Measurements from ENCODE around the gene KCNMA1. TPM values are rescaled to one million over a fixed set of nuclear protein-coding genes. Genes with fewer than 3 reads are reported as not detected.
"Not testable (repeated sequence)": the region's sequence is repeated elsewhere in the genome, so short reads cannot be mapped to it uniquely, and the experiment has no call there.

The KCNMA1 gene
- total RNA-seq, 4 donors from 2014 or later, result 68.4 to 170 (median 119) TPM

- no peaks in the 10 kb centered on the region for H3K4me1 ChIP-seq
- intact Hi-C loops (cut with DNase I; ENCODE audit: low total_unique reads) (no loop called here), in situ Hi-C loops (cut with MboI; ENCODE audit: low pct_ligation_motif_present in 1 of 4, low pct_unique_long_range_greater_than_20kb in 1 of 4, low sequenced_read_pairs in 3 of 4) (no loop called here)
- no peak for TF ChIP-seq POLR2AphosphoS5 (IDR thresholded peaks at IDR 0.05)
- peaks cover 5 to 11% of the 10 kb centered on the region in 2 donors for H3K9me3 ChIP-seq
- H3K27ac ChIP-seq, result no peak overlapping the region
- H3K36me3 ChIP-seq, result no peaks in the 10 kb centered on the region
- no peak overlapping the region for H3K4me3 ChIP-seq
- no peak for DNase-seq
- 59% methylated on average over 3 of the region's 3 CpGs; no CpG with 5 or more reads in 1 of the 2 donors for WGBS, 2 donors (ENCODE audit: low coverage in 1 of 2)
- no peaks in the 10 kb centered on the region for H3K27me3 ChIP-seq
These were observed 23.5 kb upstream of the KCNMA1 start for GRCh38 chr10:77661100-77661499.

- in situ Hi-C loops (cut with MboI; ENCODE audit: low pct_ligation_motif_present in 1 of 4, low pct_unique_long_range_greater_than_20kb in 1 of 4, low sequenced_read_pairs in 3 of 4); H3K27ac ChIP-seq; DNase-seq; H3K4me3 ChIP-seq; H3K36me3 ChIP-seq; H3K27me3 ChIP-seq; H3K4me1 ChIP-seq; intact Hi-C loops (cut with DNase I; ENCODE audit: low total_unique reads): not testable (repeated sequence)
- H3K9me3 ChIP-seq, result peaks cover 5 to 11% of the 10 kb centered on the region in 2 donors
- WGBS, 2 donors (ENCODE audit: low coverage in 1 of 2), result 91 to 96% methylated on average over 3 of the region's 3 CpGs
These were observed 21.6 kb upstream of the KCNMA1 start for GRCh38 chr10:77659046-77659670.

- H3K9me3 ChIP-seq, result peaks cover 5 to 8% of the 10 kb centered on the region in 2 donors
- in situ Hi-C loops (cut with MboI; ENCODE audit: low pct_ligation_motif_present in 1 of 4, low pct_unique_long_range_greater_than_20kb in 1 of 4, low sequenced_read_pairs in 3 of 4), result no loop called here
- intact Hi-C loops (cut with DNase I; ENCODE audit: low total_unique reads), result no loop called here
- no peak for DNase-seq
- H3K4me1 ChIP-seq, result no peaks in the 10 kb centered on the region
- no peak overlapping the region for H3K4me3 ChIP-seq
- no peaks in the 10 kb centered on the region for H3K36me3 ChIP-seq
- no peaks in the 10 kb centered on the region for H3K27me3 ChIP-seq
- TF ChIP-seq POLR2A (IDR thresholded peaks at IDR 0.05) (no peak), EP300 (IDR thresholded peaks at IDR 0.05; ENCODE audit: low read depth) (no peak), POLR2AphosphoS5 (IDR thresholded peaks at IDR 0.05) (no peak), CTCF (IDR thresholded peaks at IDR 0.05) (no peak)
- no peak overlapping the region for H3K27ac ChIP-seq
These were observed 15.6 kb upstream of the KCNMA1 start for GRCh38 chr10:77653210-77653609.

GRCh38 chr10:77649333-77650331 is 12.0 kb upstream of the KCNMA1 start:
- no peaks in the 10 kb centered on the region for H3K4me1 ChIP-seq
- in situ Hi-C loops (cut with MboI; ENCODE audit: low pct_ligation_motif_present in 1 of 4, low pct_unique_long_range_greater_than_20kb in 1 of 4, low sequenced_read_pairs in 3 of 4), result loop anchor here in 2 of 4 donors (10.0 to 25.0 kb wide), 2 partner anchors 237 to 255 kb away; no protein-coding TSS in a partner anchor

More at GRCh38 chr10:77649333-77650331, 12.0 kb upstream of the KCNMA1 start:
- WGBS, 2 donors (ENCODE audit: low coverage in 1 of 2), result 70 to 88% methylated on average over 2 to 8 of the region's 8 CpGs
- peaks cover 4% of the 10 kb centered on the region for H3K27me3 ChIP-seq
- no peak overlapping the region for H3K4me3 ChIP-seq
- TF ChIP-seq EP300 (IDR thresholded peaks at IDR 0.05; ENCODE audit: low read depth), result no peak
- TF ChIP-seq CTCF (IDR thresholded peaks at IDR 0.05), result no peak
- no peak for TF ChIP-seq POLR2AphosphoS5 (IDR thresholded peaks at IDR 0.05)
- TF ChIP-seq POLR2A (IDR thresholded peaks at IDR 0.05), result no peak
- H3K36me3 ChIP-seq, result no peaks in the 10 kb centered on the region
- H3K27ac ChIP-seq, result no peak overlapping the region
- peaks cover 5 to 8% of the 10 kb centered on the region in 2 donors for H3K9me3 ChIP-seq
- DNase-seq, result no peak
- intact Hi-C loops (cut with DNase I; ENCODE audit: low total_unique reads), result loop anchor here (5.0 kb wide), 1 partner anchor 482 kb away; no protein-coding TSS in a partner anchor
